ENCODE data around the gene PTPRJ.

DNA sequence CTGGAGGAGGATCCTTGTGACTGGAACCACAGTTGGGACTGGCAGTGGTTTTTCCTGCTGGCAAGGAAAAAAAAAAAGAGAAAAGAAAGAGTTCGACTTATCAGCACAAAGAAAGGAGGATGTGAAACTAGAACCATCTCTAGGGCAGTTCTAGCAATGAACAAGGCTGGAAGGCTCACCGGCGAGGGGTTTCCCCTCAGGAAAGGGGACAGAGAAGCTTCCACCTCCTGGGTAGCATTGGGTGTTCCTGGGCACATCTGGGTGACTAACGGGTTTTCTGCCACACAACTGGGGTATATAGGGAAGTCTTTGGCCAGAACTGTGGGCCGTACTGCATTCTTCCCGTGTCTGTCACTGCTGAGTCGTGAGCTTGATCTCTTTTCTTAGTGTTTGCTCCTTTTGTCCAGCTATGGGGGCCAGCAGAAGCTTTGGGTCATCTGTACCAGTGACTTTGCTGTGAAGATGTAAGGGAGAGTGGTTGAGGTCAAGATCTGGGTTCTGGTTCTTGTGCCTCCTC, 126.9 kb downstream of the PTPRJ start:
- no peak for TF ChIP-seq CTCF (IDR thresholded peaks at IDR 0.05)
- TF ChIP-seq EZH2 (IDR thresholded peaks at IDR 0.05; ENCODE audit: borderline replicate concordance, insufficient read depth, low read depth, low read length, poor library complexity, severe bottlenecking), result no peak
